Activated CD4-positive, alpha-beta T cell treated with anti-CD3 and anti-CD28 coated beads for 4 hours (primary cell): Measurements from ENCODE around the gene SIMC1.

ENCODE experiments used
- DNase-seq, 2 donors: peaks; one replicate each; pipeline ENCODE4 v3.0.0-alpha.2; 2020

Gene SIMC1

DNA sequence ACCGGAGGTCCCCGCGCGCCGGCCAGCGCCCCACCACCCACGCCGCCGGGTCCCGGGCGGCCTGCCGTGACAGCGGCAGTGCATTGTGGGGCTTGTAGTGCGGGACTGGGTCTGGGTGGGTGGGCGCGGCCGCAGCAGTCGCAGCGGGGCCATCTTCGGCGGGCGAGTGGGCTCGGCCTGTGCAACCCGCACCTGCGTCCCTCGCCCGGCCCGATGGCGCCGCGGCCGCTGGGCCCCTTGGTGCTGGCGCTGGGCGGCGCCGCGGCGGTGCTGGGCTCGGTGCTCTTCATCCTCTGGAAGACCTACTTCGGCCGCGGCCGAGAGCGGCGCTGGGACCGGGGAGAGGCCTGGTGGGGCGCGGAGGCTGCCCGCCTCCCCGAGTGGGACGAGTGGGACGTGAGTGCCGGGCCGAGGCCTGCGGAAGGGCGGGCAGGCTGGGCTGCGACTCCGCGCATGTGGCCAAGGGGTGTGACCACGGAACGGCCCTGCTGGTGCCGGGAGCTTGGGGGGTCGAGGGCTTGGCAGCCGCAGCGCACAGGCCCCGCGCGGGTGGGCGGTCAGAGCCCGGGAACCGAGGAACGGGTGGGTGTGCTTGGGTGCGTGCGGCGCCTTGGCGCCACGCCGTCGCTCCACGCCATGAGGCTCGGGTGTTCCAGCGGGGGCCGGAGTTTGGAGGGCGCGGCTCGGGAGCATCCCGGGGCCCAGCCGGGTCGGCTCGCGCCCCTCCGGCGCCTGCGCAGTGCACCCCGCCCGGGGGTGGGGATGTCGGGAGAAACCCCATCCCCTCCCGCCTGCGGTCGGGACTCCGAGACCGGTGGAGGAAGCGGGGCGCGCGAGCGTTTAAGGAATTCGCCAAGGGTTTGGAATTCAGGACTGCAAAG lies 127.4 kb downstream of the SIMC1 start, which contains the start of gene ARL10:
TSS of gene ARL10 (plus strand) at position 137 of the 881 bp plus-strand sequence. CDS start at position 214, 77 bp downstream.
- DNase-seq: peak; percentile 57 to 58

DNA sequence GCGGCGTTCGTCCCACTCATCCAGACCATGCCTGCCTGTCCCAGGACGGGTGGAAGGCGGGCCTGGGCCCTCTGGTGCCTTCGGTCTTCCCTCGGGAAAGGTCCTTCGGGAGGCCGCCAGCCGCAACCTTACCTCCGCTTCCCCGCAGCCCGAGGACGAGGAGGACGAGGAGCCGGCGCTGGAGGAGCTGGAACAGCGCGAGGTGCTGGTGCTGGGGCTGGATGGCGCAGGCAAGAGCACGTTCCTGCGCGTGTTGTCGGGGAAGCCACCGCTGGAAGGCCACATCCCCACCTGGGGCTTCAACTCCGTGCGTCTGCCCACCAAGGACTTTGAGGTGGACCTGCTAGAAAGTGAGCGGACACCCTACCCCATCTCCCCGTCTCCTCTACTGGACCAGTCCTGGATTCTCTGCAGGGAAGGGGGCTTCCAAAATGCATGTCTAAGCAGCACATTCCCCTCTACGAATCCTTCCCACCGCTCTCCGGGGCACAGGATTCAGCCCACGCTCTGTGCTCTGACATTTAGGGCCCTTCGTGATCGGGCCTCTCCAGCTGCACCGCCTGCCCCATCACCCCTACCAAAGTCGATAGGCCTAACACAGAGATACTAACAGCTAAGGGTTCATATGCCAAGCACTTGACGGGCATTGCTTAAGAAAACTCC lies 128.1 kb downstream of the SIMC1 start:
- DNase-seq: no peak

DNA sequence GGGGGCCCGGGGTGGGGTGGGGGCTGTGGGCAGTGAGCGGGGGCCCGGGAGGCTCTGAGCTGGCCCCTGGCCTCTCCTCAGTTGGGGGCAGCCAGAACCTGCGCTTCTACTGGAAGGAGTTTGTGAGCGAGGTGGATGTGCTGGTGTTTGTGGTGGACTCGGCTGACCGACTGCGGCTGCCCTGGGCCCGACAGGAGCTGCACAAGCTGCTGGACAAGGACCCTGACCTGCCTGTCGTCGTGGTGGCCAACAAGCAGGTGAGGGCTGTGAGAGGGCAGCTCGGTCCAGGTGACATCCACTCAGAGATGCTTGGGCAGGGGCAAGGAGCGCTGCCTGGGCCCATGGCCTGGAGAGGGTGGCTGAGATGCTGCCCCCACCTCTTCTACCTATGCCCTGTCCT lies 130.5 kb downstream of the SIMC1 start:
- DNase-seq: no peak

DNA sequence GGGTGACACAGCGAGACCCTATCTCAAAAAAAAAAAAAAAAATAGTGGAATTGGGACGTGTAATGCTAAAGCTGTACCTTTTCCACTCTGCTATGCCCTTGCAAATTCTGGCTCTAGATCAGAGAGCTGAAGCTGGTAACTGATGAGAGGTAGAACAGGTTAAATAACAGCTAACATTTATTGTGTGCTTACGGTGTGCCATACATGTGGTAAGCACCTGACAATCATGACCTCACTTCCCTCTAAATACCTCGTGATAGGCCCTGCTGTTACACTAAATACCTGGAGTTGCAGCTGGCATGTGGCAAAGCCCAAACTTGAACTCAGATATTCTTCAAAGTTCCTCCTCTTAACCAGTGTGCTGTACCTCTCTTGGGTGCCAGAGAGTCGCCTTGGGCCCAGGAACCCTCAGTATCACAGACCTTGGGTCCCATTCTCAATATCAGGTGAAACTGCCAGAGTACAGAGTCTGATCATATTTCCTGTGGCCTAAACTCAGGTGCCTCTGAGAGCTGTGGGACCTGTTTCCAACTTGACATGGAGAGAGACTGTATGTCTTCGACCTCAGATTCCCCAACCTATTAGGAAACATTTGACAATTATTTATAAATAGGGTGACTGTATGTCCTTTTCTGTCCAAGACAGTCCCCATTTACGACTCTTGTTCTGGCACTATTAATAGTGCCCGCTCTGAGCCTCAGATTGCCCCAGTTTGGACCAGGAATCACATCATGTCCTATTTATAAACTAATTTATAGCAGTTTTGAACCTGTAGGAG lies 131.9 kb downstream of the SIMC1 start:
- no peak for DNase-seq

DNA sequence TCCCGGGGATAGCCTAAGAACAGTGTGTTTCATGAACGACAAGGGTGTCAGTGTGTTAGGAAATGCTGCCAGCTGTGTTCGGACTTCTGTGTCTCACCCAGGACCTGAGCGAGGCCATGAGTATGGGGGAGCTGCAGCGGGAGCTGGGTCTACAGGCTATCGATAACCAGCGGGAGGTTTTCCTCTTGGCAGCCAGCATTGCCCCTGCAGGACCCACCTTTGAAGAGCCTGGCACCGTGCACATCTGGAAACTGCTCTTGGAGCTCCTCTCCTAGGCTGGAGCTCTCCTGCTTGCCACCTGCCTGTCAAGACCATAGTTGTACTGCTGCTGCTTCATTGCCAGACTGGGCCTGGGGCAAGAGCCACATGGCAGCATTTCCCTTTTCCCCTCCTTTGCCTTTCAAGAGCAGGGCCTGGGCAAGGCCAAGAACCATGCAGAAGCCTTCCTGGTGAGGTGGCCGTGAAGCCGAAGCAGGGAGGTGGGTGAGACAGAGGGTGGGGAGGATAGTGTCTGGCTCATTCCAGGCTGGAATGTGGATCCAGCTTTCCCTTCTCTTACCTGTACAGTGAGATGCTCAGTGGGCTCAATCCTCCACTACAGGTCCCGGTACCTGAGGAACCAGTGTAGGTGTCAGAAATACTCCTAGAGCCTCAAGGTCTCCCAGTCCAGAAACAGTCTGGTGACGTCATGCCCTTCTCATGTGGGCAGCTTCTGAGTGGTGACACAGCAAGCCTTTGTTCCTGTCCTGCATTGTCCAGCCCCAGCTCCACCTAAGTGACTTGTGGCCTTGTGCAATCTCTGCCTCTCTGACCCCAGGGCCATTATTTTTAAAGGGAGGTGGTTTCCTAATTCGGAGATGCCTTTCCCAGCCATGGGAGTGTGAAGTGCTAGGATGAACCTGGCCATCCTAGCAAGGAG lies 133.7 kb downstream of the SIMC1 start:
- no peak for DNase-seq

DNA sequence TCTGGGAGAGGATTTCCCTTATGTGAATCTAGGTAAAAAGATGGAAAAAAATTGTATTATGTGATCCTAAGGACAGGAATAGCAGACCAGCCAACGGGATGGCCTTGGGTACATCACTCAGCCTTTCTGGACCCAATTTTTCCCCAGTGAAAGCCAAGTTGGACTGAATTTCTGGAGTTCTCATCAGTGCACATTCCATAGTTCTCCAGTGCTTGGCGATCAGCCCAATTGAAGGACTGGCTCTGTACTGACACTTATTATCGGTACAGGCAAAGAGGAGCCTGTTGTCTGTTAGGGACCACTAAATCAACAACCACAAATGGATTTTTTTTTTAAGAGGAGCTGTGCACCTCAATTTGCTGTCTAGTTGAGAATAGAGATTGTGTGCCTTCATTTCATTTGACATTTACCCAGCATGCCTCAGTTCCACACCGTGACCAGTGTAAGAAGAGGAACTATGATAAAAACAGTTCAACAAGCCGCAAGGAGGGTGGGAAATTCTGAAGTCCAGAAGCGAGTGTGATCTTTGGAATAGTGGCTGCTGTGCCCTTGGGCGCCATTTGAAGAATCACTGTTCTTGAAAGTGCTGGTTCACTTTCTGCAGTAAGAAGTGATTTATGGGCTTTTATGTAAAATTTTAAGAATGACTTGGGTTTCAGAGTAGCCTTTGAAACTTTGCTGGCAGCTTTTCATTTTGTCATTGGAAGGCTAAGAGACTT lies 135.0 kb downstream of the SIMC1 start:
- no peak for DNase-seq

DNA sequence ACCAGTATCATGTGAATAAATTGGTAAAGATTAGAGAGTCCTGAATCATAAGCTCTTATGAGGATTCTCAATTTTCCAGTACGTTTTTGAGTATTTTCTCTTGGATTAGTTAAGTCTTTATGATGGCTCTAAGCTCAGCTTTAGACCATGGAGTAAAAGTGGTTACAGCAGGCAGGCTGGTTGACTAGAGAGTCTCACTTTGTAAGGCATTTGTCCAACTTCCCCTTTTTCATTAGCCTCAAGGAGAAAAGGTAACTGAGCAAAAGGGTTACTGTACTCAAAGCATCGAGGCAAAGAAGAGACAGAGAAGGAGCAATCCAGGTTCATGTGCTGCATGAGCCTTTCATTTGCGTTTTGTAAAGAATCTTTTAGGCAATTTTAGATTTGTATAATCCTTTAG lies 141.7 kb downstream of the SIMC1 start:
- DNase-seq: no peak

DNA sequence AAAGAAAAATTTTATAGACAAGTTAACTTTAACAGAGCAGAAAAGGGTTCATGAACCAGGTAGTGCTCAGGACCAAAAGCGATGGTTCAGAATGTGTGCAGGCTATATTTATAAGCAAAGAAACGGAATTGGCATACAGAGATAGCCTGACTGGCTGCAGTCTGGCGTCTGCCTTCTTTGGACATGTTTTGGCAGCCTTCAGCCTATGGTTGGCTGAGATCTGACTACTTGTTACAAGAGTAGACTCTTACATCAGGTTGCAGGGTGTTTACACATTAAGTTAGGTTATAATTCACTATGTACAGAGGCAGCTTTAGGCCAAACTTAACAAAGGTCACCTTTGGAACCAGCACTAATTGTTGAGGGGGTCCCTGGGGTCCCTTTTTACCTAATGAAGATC lies 143.2 kb downstream of the SIMC1 start:
- no peak for DNase-seq

DNA sequence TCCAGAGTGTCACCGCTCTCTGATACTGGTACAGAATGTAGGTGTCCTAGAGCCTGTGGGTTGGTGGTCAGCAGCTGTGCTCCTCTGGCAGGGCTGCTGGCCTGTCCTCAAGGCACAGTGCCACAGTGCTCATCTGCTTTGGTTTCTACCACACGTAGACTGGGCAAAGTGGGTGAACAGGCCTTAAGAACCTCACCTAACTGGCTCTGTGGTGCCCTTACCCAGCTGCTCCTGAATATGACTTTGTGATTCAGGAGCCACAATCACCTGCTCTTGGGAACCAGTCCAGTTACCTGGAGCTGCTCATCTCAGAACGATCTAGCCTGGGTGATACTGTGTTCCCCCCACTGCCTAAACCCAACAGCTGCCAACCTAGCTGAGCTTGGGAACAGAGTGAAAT lies 143.8 kb downstream of the SIMC1 start:
- no peak for DNase-seq

DNA sequence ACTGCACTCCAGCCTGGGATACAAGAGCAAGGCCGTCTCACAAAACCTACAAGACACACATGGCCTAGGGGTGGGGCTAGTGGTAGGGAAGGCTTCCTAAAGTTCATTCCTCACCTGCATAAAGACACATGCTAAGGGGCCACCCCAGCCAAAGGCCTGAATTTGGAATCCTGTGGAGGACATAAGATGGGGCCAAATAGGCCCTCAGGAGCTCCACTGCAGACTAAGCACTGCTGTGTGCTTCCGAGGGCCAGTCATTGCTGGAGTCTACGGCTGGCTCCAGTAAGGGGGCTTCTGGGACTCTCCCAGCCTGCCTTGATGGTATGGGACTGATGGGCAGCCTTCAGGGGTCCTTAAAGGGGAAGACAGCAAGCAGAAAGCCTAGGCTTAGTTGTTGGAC lies 144.5 kb downstream of the SIMC1 start:
- no peak for DNase-seq

DNA sequence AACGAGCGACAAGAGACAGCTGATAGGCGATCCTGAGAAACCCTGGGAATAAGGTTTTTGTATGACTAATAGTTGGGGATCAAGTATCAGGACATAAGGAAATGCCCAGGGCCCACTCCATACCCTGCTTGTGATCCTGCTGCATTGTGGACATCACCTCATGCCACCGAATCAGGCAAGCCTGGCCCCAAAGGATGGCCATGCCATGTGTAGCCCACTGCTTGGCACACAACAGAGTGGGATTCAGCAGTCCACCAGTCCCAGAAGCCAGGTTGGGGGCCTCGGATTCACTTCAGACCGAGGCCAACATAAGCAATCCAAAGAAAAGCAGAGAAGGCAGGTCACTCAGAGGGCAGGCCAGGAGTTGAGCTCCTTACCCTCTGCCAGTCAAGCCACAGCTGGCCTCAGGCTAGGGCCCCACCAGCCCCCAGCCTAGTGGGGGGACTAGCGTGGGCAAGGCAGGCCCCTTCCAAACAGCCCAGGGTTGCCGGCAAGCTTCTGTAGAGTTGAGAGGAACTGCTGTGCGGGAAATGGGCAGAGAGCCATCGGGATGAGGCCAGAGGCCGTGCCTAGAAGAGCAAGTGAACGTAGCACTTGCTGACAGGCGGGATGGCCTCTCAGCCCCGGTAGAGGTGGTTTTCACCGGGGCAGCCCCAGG lies 145.2 kb downstream of the SIMC1 start:
- DNase-seq: no peak

DNA sequence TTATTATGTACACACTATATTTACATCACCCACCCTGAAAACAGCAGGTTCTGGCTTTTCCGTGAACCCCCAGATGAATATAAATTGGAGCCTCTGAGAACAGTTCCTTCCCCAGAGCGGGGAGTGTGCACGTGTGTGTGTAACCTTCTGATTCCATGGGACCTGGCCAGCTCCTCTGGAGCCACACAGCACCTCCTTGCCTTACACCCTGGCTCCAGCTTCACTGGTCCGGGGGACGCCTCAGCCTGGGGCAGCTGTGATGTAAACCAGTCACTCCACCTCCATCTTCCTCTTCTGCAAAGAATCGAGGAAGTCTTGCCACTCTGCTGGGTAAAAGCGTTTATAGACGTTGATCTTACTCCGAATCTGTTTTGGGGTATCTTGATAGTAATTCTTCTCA lies 145.7 kb downstream of the SIMC1 start:
- no peak for DNase-seq

DNA sequence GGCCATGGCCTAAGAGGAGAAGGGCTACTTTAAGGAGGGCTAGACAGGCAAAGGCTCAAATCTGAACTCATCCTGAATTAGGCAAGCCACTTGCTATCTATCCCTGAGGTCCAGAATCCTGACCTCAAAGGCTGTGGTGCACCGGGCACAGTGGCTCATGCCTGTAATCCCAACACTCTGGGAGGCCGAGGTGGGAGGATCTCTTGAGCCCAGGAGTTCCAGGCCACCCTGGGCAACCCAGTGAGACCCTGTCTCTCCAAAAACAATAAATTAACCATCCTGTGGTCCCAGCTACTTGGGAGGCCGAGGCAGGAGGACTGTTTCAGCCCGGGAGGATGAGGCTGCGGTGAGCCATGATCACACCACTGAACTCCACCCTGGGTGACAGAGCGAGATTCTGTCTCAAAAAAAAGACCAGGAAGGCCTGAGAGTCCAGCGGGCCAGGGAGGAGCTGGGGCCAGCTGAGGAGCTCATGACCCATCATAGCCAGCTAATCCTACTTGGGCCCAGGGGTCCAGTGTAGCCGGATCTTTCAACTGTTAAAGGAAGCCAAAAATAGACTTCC lies 146.2 kb downstream of the SIMC1 start:
- no peak for DNase-seq

DNA sequence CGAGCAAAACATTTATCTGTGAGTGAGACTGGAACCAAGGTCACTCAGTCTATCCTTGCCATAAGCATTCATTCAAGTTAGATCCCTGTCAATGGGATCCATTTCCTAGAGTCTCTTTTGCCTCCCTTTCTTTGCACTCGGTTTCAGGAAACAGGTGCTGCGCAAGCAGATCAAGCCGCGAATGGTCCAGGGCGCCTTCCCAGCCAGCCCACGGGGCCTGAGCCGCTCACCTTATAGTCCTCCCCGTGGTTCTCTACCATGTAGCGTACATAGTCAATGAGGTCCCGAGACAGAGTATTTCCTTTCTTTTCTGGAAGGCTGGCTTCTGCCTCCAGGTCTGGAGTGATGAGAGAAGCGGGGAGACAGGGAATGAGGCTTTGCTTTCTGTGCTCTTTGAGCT lies 146.8 kb downstream of the SIMC1 start:
- no peak for DNase-seq

DNA sequence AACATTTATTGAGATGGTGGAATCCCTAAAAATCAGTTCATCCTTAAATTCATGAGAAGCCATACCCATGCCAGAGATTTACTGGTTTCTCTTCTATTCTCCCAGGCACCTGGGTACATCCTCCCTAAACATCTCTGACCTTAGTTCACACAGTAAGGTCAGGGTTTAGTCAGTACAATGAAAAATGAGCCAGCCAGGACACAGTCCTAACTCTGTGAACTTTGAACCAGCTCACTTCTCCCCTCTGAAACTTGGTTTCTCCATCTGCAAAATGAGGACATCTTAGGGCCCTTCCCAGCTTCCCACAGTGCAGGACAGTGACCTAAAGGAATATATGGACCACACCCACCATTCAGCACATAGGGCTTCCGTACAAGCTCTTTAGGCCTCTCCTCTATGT lies 148.3 kb downstream of the SIMC1 start:
- no peak for DNase-seq

DNA sequence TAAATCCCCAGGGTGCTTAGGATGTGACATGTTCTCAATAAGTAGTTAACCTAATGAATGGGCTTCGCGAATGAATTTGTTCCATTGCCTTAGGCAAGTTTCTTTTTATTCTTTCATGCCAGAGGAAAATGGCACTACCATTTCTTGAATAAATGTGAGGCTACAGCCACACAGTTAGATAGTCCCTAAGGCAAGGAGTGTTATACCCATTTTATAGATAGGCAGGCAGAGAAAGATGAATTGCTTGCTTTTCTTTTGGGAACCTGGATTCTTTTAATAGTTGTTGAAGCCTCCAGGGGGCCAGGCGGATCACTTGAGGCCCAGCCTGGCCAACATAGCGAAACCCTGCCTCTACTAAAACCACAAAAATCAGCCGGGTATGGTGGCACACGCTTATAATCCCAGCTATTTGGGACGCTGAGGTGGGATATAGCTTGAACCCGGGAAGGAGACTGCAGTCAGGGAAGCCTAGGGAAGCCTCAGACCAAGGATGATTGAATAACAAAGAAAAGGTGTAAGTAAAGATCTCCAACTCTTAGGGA lies 149.2 kb downstream of the SIMC1 start:
- DNase-seq: no peak

DNA sequence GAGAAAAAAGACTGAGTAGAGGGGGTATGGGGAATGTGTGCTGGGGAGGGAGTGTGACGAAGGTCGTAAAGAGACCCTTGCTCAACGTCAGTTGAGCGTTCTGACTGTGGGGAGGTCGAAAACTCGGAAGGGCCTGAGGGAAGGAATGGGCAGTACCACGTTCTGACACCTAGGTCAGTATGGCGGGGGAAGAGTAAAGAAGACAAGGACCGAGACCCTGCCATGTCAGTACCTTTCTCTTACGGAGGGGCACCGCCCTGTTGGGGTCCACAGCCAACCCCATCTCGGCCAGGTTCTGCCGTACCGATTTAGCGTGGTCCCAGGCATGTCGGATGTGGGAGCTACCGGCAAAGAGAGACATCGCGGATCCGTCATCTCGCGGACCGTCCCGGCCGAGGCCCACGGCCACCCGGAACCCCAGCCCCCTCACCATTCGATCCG lies 149.8 kb downstream of the SIMC1 start:
- DNase-seq: no peak

DNA sequence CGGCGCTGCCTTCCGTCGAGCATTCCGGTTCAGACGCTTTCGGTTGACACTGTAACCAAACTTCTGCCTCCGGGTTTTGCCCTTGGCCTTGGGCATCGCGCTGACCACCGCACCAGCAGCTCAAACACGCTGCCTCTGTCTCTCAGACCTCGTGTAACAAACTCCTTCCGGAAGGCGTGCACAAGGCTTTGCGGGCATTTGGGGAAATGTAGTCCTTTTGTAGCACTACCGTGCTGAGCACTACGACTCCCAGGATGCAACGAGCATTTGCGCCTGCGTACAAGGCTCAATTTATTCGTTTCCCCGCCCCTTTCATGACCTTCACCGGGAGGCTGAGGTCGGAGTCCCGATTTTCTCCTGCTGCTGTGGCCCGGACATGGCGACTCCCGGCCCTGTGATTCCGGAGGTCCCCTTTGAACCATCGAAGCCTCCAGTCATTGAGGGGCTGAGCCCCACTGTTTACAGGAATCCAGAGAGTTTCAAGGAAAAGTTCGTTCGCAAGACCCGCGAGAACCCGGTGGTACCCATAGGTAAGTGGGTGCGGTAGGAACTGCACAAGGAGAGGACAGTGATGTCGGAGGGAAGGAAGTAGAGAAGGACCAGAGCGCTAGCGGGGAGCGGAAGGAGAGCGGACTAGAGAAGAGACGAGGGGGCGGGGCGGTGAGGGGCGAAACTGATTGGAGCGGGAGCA lies 150.4 kb downstream of the SIMC1 start, which contains the start of the genes HIGD2A and NOP16:
TSS of gene HIGD2A (plus strand) at position 308 of the 691 bp plus-strand sequence. CDS start at position 377, 69 bp downstream.
TSS of gene NOP16 (minus strand) at position 155 of the 691 bp plus-strand sequence. CDS start at position 96, 59 bp downstream.
- peak; percentile 100 for DNase-seq
